DOHH2 (cell line): Measurements from ENCODE around the gene CRYGD.

Experiments used
- EZH2phosphoT487 ChIP-seq: fragments of 200-600 bp; sonication (generic); IDR thresholded peaks from 2 replicates; pipeline ENCODE4 v1.6.1; 2017; ENCODE audit warnings: borderline replicate concordance, mild to moderate bottlenecking, antibody characterized with exemption, low read length, moderate library complexity, mixed read lengths
- TF ChIP-seq, protein P1 (sequence below): fragments of 200-600 bp; sonication (generic); IDR thresholded peaks from one replicate; pipeline ENCODE4 v1.5.1; 2014; ENCODE audit warnings: antibody characterized with exemption, mild to moderate bottlenecking, low read depth, low read length; ENCODE audit not compliant: poor library complexity, severe bottlenecking

DNA sequence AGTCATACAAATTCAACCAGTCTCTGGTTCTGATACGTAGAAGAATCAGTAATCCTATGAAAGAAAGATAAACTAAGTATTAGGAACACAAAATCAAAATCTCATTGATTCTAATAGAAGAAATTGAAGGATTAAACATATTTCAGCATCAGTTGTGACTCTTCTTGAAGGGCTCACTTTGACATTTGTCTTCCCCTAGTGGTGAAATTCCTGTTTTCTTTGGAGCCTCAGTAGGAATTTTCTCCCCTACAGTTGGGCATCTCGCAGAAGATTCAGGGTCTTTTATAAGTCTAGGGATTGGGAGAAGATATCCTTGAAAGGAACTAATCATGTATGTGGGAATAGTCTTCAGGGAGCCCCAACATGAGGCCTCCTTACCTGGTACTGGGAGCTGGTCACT is 24.5 kb upstream of the CRYGD start:
- TF ChIP-seq, protein P1, sequence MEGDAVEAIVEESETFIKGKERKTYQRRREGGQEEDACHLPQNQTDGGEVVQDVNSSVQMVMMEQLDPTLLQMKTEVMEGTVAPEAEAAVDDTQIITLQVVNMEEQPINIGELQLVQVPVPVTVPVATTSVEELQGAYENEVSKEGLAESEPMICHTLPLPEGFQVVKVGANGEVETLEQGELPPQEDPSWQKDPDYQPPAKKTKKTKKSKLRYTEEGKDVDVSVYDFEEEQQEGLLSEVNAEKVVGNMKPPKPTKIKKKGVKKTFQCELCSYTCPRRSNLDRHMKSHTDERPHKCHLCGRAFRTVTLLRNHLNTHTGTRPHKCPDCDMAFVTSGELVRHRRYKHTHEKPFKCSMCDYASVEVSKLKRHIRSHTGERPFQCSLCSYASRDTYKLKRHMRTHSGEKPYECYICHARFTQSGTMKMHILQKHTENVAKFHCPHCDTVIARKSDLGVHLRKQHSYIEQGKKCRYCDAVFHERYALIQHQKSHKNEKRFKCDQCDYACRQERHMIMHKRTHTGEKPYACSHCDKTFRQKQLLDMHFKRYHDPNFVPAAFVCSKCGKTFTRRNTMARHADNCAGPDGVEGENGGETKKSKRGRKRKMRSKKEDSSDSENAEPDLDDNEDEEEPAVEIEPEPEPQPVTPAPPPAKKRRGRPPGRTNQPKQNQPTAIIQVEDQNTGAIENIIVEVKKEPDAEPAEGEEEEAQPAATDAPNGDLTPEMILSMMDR = no peak
- TF ChIP-seq EZH2phosphoT487 = no peak
